Measurements from ENCODE around the gene LILRA6. TPM values are rescaled to one million over a fixed set of nuclear protein-coding genes. Genes with fewer than 3 reads are reported as not detected.

Gene LILRA6
- total and polyA plus RNA-seq, 2 of the 13 experiments (the other 11 are each of a cell fraction or from before 2014, with no cell fraction given) = not detected

GRCh38 chr19:54266133-54266532, 23.5 kb upstream of the LILRA6 start (continued):
- no peak for TF ChIP-seq SP4 (CRISPR knock-in tag; IDR thresholded peaks at IDR 0.05)
- no peak for TF ChIP-seq RAD21 (CRISPR knock-in tag; IDR thresholded peaks at IDR 0.05)
- TF ChIP-seq SMYD3 (CRISPR knock-in tag; IDR thresholded peaks at IDR 0.05) = no peak
- TF ChIP-seq ZNF564 (CRISPR knock-in tag; IDR thresholded peaks at IDR 0.05) = no peak
- TF ChIP-seq ZBTB37 (CRISPR knock-in tag; IDR thresholded peaks at IDR 0.05) = no peak
- TF ChIP-seq, protein P1, sequence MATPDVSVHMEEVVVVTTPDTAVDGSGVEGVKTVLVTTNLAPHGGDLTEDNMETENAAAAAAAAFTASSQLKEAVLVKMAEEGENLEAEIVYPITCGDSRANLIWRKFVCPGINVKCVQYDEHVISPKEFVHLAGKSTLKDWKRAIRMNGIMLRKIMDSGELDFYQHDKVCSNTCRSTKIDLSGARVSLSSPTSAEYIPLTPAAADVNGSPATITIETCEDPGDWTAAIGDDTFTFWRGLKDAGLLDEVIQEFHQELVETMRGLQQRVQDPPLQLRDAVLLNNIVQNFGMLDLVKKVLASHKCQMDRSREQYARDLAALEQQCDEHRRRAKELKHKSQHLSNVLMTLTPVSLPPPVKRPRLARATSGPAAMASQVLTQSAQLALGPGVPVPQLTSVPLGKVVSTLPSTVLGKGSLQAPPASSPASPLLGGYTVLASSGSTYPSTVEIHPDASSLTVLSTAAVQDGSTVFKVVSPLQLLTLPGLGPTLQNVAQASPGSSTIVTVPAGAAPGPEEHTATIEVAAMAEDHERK (CRISPR knock-in tag; IDR thresholded peaks at IDR 0.05; ENCODE audit: low read depth) = no peak
- TF ChIP-seq ZNF30 (CRISPR knock-in tag; IDR thresholded peaks at IDR 0.05) = no peak
- no peak for TF ChIP-seq GLI4 (CRISPR knock-in tag; IDR thresholded peaks at IDR 0.05; ENCODE audit: borderline replicate concordance)
- no peak for TF ChIP-seq ZNF253 (CRISPR knock-in tag; IDR thresholded peaks at IDR 0.05; ENCODE audit: borderline replicate concordance)
- TF ChIP-seq, protein P2, sequence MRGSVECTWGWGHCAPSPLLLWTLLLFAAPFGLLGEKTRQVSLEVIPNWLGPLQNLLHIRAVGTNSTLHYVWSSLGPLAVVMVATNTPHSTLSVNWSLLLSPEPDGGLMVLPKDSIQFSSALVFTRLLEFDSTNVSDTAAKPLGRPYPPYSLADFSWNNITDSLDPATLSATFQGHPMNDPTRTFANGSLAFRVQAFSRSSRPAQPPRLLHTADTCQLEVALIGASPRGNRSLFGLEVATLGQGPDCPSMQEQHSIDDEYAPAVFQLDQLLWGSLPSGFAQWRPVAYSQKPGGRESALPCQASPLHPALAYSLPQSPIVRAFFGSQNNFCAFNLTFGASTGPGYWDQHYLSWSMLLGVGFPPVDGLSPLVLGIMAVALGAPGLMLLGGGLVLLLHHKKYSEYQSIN (CRISPR knock-in tag; IDR thresholded peaks at IDR 0.05; ENCODE audit: borderline replicate concordance) = no peak
- TF ChIP-seq PRMT3 (CRISPR knock-in tag; IDR thresholded peaks at IDR 0.05; ENCODE audit: borderline replicate concordance, low read depth) = no peak
- TF ChIP-seq TEAD2 (CRISPR knock-in tag; IDR thresholded peaks at IDR 0.05) = 0 out of 2 replicates have a peak, but pooled peaks have one; percentile 81
- no peak for TF ChIP-seq RFX3 (CRISPR knock-in tag; IDR thresholded peaks at IDR 0.05)
- TF ChIP-seq CBX5 (CRISPR knock-in tag; IDR thresholded peaks at IDR 0.05; ENCODE audit: borderline replicate concordance) = no peak
- TF ChIP-seq ARNT (IDR thresholded peaks at IDR 0.05) = no peak
- TF ChIP-seq EED (CRISPR knock-in tag; IDR thresholded peaks at IDR 0.05) = no peak
- TF ChIP-seq REL (CRISPR knock-in tag; conservative IDR thresholded peaks at IDR 0.05) = no peak
- TF ChIP-seq ZC3H4 (CRISPR knock-in tag; IDR thresholded peaks at IDR 0.05; ENCODE audit: borderline replicate concordance) = no peak
- TF ChIP-seq, protein P3, sequence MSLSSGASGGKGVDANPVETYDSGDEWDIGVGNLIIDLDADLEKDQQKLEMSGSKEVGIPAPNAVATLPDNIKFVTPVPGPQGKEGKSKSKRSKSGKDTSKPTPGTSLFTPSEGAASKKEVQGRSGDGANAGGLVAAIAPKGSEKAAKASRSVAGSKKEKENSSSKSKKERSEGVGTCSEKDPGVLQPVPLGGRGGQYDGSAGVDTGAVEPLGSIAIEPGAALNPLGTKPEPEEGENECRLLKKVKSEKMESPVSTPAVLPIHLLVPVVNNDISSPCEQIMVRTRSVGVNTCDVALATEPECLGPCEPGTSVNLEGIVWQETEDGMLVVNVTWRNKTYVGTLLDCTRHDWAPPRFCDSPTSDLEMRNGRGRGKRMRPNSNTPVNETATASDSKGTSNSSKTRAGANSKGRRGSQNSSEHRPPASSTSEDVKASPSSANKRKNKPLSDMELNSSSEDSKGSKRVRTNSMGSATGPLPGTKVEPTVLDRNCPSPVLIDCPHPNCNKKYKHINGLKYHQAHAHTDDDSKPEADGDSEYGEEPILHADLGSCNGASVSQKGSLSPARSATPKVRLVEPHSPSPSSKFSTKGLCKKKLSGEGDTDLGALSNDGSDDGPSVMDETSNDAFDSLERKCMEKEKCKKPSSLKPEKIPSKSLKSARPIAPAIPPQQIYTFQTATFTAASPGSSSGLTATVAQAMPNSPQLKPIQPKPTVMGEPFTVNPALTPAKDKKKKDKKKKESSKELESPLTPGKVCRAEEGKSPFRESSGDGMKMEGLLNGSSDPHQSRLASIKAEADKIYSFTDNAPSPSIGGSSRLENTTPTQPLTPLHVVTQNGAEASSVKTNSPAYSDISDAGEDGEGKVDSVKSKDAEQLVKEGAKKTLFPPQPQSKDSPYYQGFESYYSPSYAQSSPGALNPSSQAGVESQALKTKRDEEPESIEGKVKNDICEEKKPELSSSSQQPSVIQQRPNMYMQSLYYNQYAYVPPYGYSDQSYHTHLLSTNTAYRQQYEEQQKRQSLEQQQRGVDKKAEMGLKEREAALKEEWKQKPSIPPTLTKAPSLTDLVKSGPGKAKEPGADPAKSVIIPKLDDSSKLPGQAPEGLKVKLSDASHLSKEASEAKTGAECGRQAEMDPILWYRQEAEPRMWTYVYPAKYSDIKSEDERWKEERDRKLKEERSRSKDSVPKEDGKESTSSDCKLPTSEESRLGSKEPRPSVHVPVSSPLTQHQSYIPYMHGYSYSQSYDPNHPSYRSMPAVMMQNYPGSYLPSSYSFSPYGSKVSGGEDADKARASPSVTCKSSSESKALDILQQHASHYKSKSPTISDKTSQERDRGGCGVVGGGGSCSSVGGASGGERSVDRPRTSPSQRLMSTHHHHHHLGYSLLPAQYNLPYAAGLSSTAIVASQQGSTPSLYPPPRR (CRISPR knock-in tag; IDR thresholded peaks at IDR 0.05; ENCODE audit: borderline replicate concordance) = no peak
- no peak for TF ChIP-seq ZNF317 (CRISPR knock-in tag; IDR thresholded peaks at IDR 0.05)
- TF ChIP-seq EEA1 (CRISPR knock-in tag; IDR thresholded peaks at IDR 0.05; ENCODE audit: borderline replicate concordance) = no peak

All from HepG2 (cell line).